ENCODE results near the gene FAM50A. TPM values are rescaled to one million over a fixed set of nuclear protein-coding genes. Genes with fewer than 3 reads are reported as not detected.
A peak's percentile ranks its signal among the peaks of the same experiment; 100 is the strongest.

FAM50A gene
- total RNA-seq, 6 experiments from 2014 or later: 77.3 to 103 (median 86.9) TPM

DNA sequence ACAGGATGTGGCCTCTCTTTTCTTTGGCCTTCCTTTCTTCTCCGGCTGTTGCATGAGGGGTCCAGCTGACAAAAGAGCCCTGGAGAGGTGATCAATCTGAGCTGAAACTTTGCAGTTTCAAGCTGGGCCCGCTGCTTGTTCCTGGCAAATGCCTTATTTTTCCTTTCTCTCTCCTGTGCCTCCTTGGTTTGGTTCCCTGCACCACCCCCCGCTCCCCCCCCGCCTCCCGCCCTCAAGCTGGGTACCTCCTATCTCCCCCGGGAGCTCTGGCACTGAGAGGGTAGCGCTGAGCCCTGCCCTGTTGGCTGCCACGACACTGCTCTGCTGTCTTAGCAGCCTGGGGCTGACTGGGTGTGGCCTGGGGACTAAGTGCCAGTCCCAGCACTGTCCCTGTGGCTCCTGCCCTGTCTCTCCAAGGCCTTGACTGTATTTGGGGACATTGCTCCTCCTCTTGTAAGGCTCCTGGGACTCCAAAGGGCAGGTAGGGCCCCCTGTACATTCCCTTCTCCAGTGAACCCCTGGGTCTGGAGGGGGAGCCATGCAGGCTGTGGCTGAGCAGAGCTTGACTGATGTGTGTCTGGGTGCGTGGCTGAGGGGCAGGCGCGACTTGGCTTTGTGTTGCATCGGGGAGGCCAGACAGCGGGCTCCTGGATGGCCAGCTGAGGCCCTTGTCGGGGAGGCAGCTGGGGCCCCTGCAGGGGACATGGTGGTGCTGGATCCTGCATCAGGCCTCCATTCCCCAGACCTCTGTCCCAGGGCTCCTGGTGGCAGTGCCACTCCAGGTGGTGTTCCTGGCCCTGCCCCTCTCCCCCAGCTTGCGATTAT is 15.2 kb downstream of the FAM50A start:
- peaks cover 6% of the 10 kb centered on the region; the same call in 1 of the 2 replicates for H3K36me3 Mint-ChIP-seq (ENCODE audit: low read depth)
- H3K27me3 Mint-ChIP-seq (ENCODE audit: insufficient read depth): peaks cover 5% of the 10 kb centered on the region
- H3K4me3 Mint-ChIP-seq: peak overlapping the region; percentile 89
- peak; percentile 23 for DNase-seq
- H3K27ac Mint-ChIP-seq: peak overlapping the region; percentile 59
- no peak for TF ChIP-seq CTCF (IDR thresholded peaks at IDR 0.05)
- H3K4me1 Mint-ChIP-seq (ENCODE audit: low read depth): 0 out of 2 replicates have a peak, but pooled peaks cover 5% of the 10 kb centered on the region
- no peaks in the 10 kb centered on the region for H3K9me3 Mint-ChIP-seq

GRCh38 chrX:154459832-154460231 is 15.9 kb downstream of the FAM50A start:
- Mint-ChIP-seq H3K4me1 (ENCODE audit: low read depth) (0 out of 2 replicates have a peak, but pooled peaks cover 5% of the 10 kb centered on the region), H3K9me3 (no peaks in the 10 kb centered on the region), H3K27ac (no peak overlapping the region; the same call in 1 of the 2 replicates), H3K4me3 (peak overlapping the region; percentile 89), H3K36me3 (ENCODE audit: low read depth) (no peaks in the 10 kb centered on the region), H3K27me3 (ENCODE audit: insufficient read depth) (peaks cover 3% of the 10 kb centered on the region; the same call in 1 of the 2 replicates)
- no peak for DNase-seq
- TF ChIP-seq CTCF (IDR thresholded peaks at IDR 0.05): no peak

- peak overlapping the region; percentile 89 for H3K4me3 Mint-ChIP-seq
- no peak for DNase-seq
- no peaks in the 10 kb centered on the region for H3K36me3 Mint-ChIP-seq (ENCODE audit: low read depth)
- no peaks in the 10 kb centered on the region for H3K9me3 Mint-ChIP-seq
- no peak overlapping the region; the same call in 1 of the 2 replicates for H3K27ac Mint-ChIP-seq
- H3K4me1 Mint-ChIP-seq (ENCODE audit: low read depth): 0 out of 2 replicates have a peak, but pooled peaks cover 5% of the 10 kb centered on the region
- TF ChIP-seq CTCF (IDR thresholded peaks at IDR 0.05): no peak
- H3K27me3 Mint-ChIP-seq (ENCODE audit: insufficient read depth): peaks cover 3% of the 10 kb centered on the region; the same call in 1 of the 2 replicates
Observed at GRCh38 chrX:154460326-154460725, 16.4 kb downstream of the FAM50A start.

GRCh38 chrX:154462396-154462795 is 18.5 kb downstream of the FAM50A start:
- Mint-ChIP-seq H3K4me1 (ENCODE audit: low read depth) (0 out of 2 replicates have a peak, but pooled peaks cover 2% of the 10 kb centered on the region), H3K9me3 (no peaks in the 10 kb centered on the region), H3K27ac (no peak overlapping the region), H3K4me3 (no peak overlapping the region), H3K36me3 (ENCODE audit: low read depth) (no peaks in the 10 kb centered on the region), H3K27me3 (ENCODE audit: insufficient read depth) (peaks cover 3% of the 10 kb centered on the region; the same call in 1 of the 2 replicates)
- no peak for DNase-seq
- TF ChIP-seq CTCF (IDR thresholded peaks at IDR 0.05): no peak

- no peaks in the 10 kb centered on the region for H3K4me1 Mint-ChIP-seq (ENCODE audit: low read depth)
- H3K27ac Mint-ChIP-seq: no peak overlapping the region
- no peak for DNase-seq
- H3K27me3 Mint-ChIP-seq (ENCODE audit: insufficient read depth): peaks cover 2% of the 10 kb centered on the region; the same call in 1 of the 2 replicates
- no peaks in the 10 kb centered on the region for H3K9me3 Mint-ChIP-seq
- no peak overlapping the region for H3K4me3 Mint-ChIP-seq
- no peak for TF ChIP-seq CTCF (IDR thresholded peaks at IDR 0.05)
- no peaks in the 10 kb centered on the region for H3K36me3 Mint-ChIP-seq (ENCODE audit: low read depth)
Observed at GRCh38 chrX:154463611-154464220, 19.8 kb downstream of the FAM50A start.

Measured in HFFc6 (cell line).